ENCODE measurements around the gene MESP2. TPM values are rescaled to one million over a fixed set of nuclear protein-coding genes. Genes with fewer than 3 reads are reported as not detected.

The MESP2 gene
- polyA plus RNA-seq, 1 donor from 2014 or later, result not detected

GRCh38 chr15:89745131-89745530 is 31.0 kb upstream of the MESP2 start:
- Histone ChIP-seq H3K9me3 (ENCODE audit: low read length) (no peaks in the 10 kb centered on the region), H3K9ac (ENCODE audit: low read length) (no peak overlapping the region), H3K27me3 (ENCODE audit: insufficient read depth, low read depth, low read length) (peaks cover 39% of the 10 kb centered on the region), H3K4me2 (ENCODE audit: low read length) (no peak overlapping the region), H3K27ac (ENCODE audit: low read length) (no peak overlapping the region), H3K36me3 (ENCODE audit: insufficient read depth, low read length) (no peaks in the 10 kb centered on the region), H2AFZ (ENCODE audit: low read depth, low read length) (no peak overlapping the region), H4K20me1 (ENCODE audit: insufficient read depth) (no peaks in the 10 kb centered on the region), H3K4me3 (ENCODE audit: low read length) (no peak overlapping the region), H3K79me2 (replicated peaks; ENCODE audit: insufficient read depth, low read length) (no peaks in the 10 kb centered on the region), H3K9me2 (ENCODE audit: insufficient read depth, low read length) (no peaks in the 10 kb centered on the region), H3F3A (ENCODE audit: insufficient read depth, low read length, poor library complexity, severe bottlenecking) (no peaks in the 10 kb centered on the region)
- no peak for TF ChIP-seq RAD21 (conservative IDR thresholded peaks at IDR 0.05)
- no peak for TF ChIP-seq EP300 (conservative IDR thresholded peaks at IDR 0.05; ENCODE audit: poor library complexity, severe bottlenecking)
- TF ChIP-seq SMC3 (conservative IDR thresholded peaks at IDR 0.05; ENCODE audit: poor library complexity), result no peak
- TF ChIP-seq CTCF (IDR thresholded peaks at IDR 0.05; ENCODE audit: poor library complexity, severe bottlenecking), result no peak
- no peak for TF ChIP-seq MXI1 (conservative IDR thresholded peaks at IDR 0.05; ENCODE audit: poor library complexity, severe bottlenecking)
- no peak for TF ChIP-seq REST (IDR thresholded peaks at IDR 0.05; ENCODE audit: borderline replicate concordance)
- TF ChIP-seq POLR2AphosphoS5 (IDR thresholded peaks at IDR 0.05), result no peak
- no peak for TF ChIP-seq TAF1 (IDR thresholded peaks at IDR 0.05; ENCODE audit: low read depth)
- TF ChIP-seq EZH2 (IDR thresholded peaks at IDR 0.05; ENCODE audit: borderline replicate concordance, insufficient read depth, low read length, poor library complexity, severe bottlenecking), result no peak

GRCh38 chr15:89745768-89746167 is 30.4 kb upstream of the MESP2 start:
- TF ChIP-seq RAD21 (conservative IDR thresholded peaks at IDR 0.05) (no peak), TAF1 (IDR thresholded peaks at IDR 0.05; ENCODE audit: low read depth) (no peak), MXI1 (conservative IDR thresholded peaks at IDR 0.05; ENCODE audit: poor library complexity, severe bottlenecking) (no peak), POLR2AphosphoS5 (IDR thresholded peaks at IDR 0.05) (no peak), CTCF (IDR thresholded peaks at IDR 0.05; ENCODE audit: poor library complexity, severe bottlenecking) (no peak), REST (IDR thresholded peaks at IDR 0.05; ENCODE audit: borderline replicate concordance) (no peak), EP300 (conservative IDR thresholded peaks at IDR 0.05; ENCODE audit: poor library complexity, severe bottlenecking) (no peak), SMC3 (conservative IDR thresholded peaks at IDR 0.05; ENCODE audit: poor library complexity) (no peak), EZH2 (IDR thresholded peaks at IDR 0.05; ENCODE audit: borderline replicate concordance, insufficient read depth, low read length, poor library complexity, severe bottlenecking) (no peak)
- no peak overlapping the region for H2AFZ ChIP-seq (ENCODE audit: low read depth, low read length)
- H3F3A ChIP-seq (ENCODE audit: insufficient read depth, low read length, poor library complexity, severe bottlenecking), result no peaks in the 10 kb centered on the region
- H3K27ac ChIP-seq (ENCODE audit: low read length), result no peak overlapping the region
- H3K4me3 ChIP-seq (ENCODE audit: low read length), result no peak overlapping the region
- no peak overlapping the region for H3K9ac ChIP-seq (ENCODE audit: low read length)
- peaks cover 42% of the 10 kb centered on the region for H3K27me3 ChIP-seq (ENCODE audit: insufficient read depth, low read depth, low read length)
- no peak overlapping the region for H3K4me2 ChIP-seq (ENCODE audit: low read length)
- H3K79me2 ChIP-seq (replicated peaks; ENCODE audit: insufficient read depth, low read length), result no peaks in the 10 kb centered on the region
- H4K20me1 ChIP-seq (ENCODE audit: insufficient read depth), result no peaks in the 10 kb centered on the region
- no peaks in the 10 kb centered on the region for H3K9me3 ChIP-seq (ENCODE audit: low read length)
- no peaks in the 10 kb centered on the region for H3K36me3 ChIP-seq (ENCODE audit: insufficient read depth, low read length)
- no peaks in the 10 kb centered on the region for H3K9me2 ChIP-seq (ENCODE audit: insufficient read depth, low read length)

All from neural cell (in vitro differentiated cells).